CD4-positive, alpha-beta memory T cell (primary cell): ENCODE measurements around the gene ATP8B3. TPM values are rescaled to one million over a fixed set of nuclear protein-coding genes. Genes with fewer than 3 reads are reported as not detected.

Experiments
- CTCF ChIA-PET: fragments of 350-600 bp; sonication (Branson Sonifier 250); formaldehyde crosslinking; loops from one replicate; lab custom pipeline; 2021; ENCODE audit warnings: inconsistent platforms; ENCODE audit not compliant: partially characterized antibody; lab: Charles Lee
- POLR2A ChIA-PET: fragments of 350-600 bp; sonication (Branson Sonifier 250); formaldehyde crosslinking; loops from one replicate; lab custom pipeline; 2021; ENCODE audit not compliant: partially characterized antibody; lab: Charles Lee
- DNase-seq, 5 donors: peaks; one replicate each; pipeline versions ENCODE4 v3.0.0 to v3.0.0-alpha.2; 2020 to 2022; ENCODE audit warnings: mixed read lengths in 1 of 5
- H3K27ac ChIP-seq: one replicate; pipeline ENCODE4 v1.7.0; 2013; ENCODE audit warnings: low read depth, low read length
- H3K27me3 ChIP-seq: 2 replicates; pipeline ENCODE4 v1.7.0; 2013; ENCODE audit warnings: mild to moderate bottlenecking, low read length, moderate library complexity; ENCODE audit not compliant: insufficient read depth
- H3K36me3 ChIP-seq: 2 replicates; pipeline ENCODE4 v1.7.0; 2013; ENCODE audit warnings: mild to moderate bottlenecking, low read length, moderate library complexity; ENCODE audit not compliant: insufficient read depth
- H3K4me1 ChIP-seq: 2 replicates; pipeline ENCODE4 v1.7.0; 2013; ENCODE audit warnings: mild to moderate bottlenecking, low read length, moderate library complexity; ENCODE audit not compliant: insufficient read depth
- H3K4me3 ChIP-seq, 2 donors: one replicate each; pipeline ENCODE4 v1.7.0; 2013; ENCODE audit warnings: low read length in 2 of 2, mild to moderate bottlenecking in 1 of 2
- H3K9me3 ChIP-seq, 2 donors: one replicate each; pipeline ENCODE4 v1.7.0; 2013; ENCODE audit warnings: low read length in 2 of 2, control low read depth in 1 of 2; ENCODE audit not compliant: control insufficient read depth in 1 of 2
- H3K27ac Mint-ChIP-seq, 7 donors: one replicate each; pipeline ENCODE4 v1.8.0; 2020 to 2021; ENCODE audit warnings: mixed read lengths in 7 of 7, mild to moderate bottlenecking in 6 of 7, inconsistent platforms in 3 of 7, moderate library complexity in 3 of 7
- H3K27me3 Mint-ChIP-seq, 2 donors: one replicate each; pipeline ENCODE4 v1.8.0; 2020 to 2021; ENCODE audit warnings: mixed read lengths in 2 of 2
- H3K36me3 Mint-ChIP-seq, 2 donors: one replicate each; pipeline ENCODE4 v1.8.0; 2020 to 2021; ENCODE audit warnings: mixed read lengths in 2 of 2, inconsistent platforms in 1 of 2, mild to moderate bottlenecking in 1 of 2
- H3K4me1 Mint-ChIP-seq, 4 donors: one replicate each; pipeline ENCODE4 v1.8.0; 2020 to 2021; ENCODE audit warnings: mixed read lengths in 4 of 4, mild to moderate bottlenecking in 1 of 4
- H3K4me3 Mint-ChIP-seq, 8 donors: one replicate each; pipeline ENCODE4 v1.8.0; 2020 to 2021; ENCODE audit warnings: mixed read lengths in 8 of 8, mild to moderate bottlenecking in 7 of 8, moderate library complexity in 6 of 8, inconsistent platforms in 3 of 8
- H3K9me3 Mint-ChIP-seq, 8 donors: one replicate each; pipeline ENCODE4 v1.8.0; 2020 to 2021; ENCODE audit warnings: mixed read lengths in 8 of 8, mild to moderate bottlenecking in 5 of 8, inconsistent platforms in 3 of 8, moderate library complexity in 1 of 8
- intact Hi-C: fragments of 100-400 bp; cut with micrococcal nuclease; formaldehyde crosslinking; loops from one replicate; pipeline ENCODE4 v1.15.1; 2023
- polyA plus RNA-seq, 2 donors: library from polyadenylated mRNA; unstranded; fragments of 300-500 nt; fragmentation: Illumina TruSeq; gene quantifications; one replicate each; pipeline ENCODE4 v1.2.3, GENCODE V29; 2021
- total RNA-seq, 2 experiments: library from RNA; stranded (reverse); gene quantifications; one replicate each; pipeline ENCODE4 v1.2.3, GENCODE V29; 2021

The ATP8B3 gene, protein sequence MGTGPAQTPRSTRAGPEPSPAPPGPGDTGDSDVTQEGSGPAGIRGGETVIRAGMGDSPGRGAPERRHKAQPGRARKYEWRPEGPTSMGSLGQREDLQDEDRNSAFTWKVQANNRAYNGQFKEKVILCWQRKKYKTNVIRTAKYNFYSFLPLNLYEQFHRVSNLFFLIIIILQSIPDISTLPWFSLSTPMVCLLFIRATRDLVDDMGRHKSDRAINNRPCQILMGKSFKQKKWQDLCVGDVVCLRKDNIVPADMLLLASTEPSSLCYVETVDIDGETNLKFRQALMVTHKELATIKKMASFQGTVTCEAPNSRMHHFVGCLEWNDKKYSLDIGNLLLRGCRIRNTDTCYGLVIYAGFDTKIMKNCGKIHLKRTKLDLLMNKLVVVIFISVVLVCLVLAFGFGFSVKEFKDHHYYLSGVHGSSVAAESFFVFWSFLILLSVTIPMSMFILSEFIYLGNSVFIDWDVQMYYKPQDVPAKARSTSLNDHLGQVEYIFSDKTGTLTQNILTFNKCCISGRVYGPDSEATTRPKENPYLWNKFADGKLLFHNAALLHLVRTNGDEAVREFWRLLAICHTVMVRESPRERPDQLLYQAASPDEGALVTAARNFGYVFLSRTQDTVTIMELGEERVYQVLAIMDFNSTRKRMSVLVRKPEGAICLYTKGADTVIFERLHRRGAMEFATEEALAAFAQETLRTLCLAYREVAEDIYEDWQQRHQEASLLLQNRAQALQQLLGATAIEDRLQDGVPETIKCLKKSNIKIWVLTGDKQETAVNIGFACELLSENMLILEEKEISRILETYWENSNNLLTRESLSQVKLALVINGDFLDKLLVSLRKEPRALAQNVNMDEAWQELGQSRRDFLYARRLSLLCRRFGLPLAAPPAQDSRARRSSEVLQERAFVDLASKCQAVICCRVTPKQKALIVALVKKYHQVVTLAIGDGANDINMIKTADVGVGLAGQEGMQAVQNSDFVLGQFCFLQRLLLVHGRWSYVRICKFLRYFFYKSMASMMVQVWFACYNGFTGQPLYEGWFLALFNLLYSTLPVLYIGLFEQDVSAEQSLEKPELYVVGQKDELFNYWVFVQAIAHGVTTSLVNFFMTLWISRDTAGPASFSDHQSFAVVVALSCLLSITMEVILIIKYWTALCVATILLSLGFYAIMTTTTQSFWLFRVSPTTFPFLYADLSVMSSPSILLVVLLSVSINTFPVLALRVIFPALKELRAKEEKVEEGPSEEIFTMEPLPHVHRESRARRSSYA (N-terminal part only)
- 1 to 10 TPM; 4.9 to 5.5 TPM for total RNA-seq
- 1 to 10 TPM in 1 of 2 donors, under 1 TPM in 1; 0.73 to 2.3 TPM for polyA plus RNA-seq

DNA sequence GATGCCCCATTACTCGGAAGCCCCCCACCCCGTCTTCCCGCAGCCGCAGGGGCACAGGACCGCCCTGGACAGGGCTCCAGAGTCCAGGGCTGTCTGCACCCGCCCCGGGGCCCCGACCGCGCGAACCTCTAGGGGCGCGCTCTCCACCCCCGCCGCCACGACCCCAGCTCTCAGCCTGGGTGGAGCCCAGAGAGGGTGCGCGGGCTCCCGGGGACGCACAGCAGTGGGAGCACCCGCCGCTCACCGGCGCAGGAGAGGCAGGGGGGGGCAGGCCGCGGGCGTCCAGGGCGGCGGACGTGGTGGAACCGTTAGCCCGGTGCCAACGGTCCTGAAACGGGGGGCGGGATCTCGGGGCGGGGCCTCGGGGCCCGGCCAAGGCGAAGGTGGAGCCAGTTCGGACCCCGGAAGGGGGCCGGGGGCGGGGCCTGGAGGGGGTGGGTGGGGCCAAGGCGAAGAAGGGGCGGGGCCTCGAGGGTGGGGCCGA is at the start of gene ATP8B3:
Gene ATP8B3, minus strand, starts transcription at position 335 of the 484 bp plus-strand sequence. CDS start 540 bp downstream, outside the sequence.
- peaks cover 10 to 15% (median 11%) of the 10 kb centered on the region in 4 donors for H3K4me1 Mint-ChIP-seq
- Histone ChIP-seq H3K27me3 (no peaks in the 10 kb centered on the region), H3K27ac (peak within 1 kb of the TSS; percentile 42), H3K4me3 (peak within 1 kb of the TSS; percentile 73), H3K4me1 (peaks cover 14% of the 10 kb centered on the region), H3K36me3 (peaks cover 7% of the 10 kb centered on the region), H3K9me3 (no peaks in the 10 kb centered on the region)
- intact Hi-C loops = loop anchor here (1.0 to 5.0 kb wide), 6 partner anchors 23 to 220 kb away; partner anchors contain the start of genes MBD3, REXO1 and UQCR11
- ChIA-PET POLR2A (interaction anchor here (1.0 to 1.1 kb wide), 3 partner anchors 14 to 159 kb away, joined by 3 read pairs; partner anchors contain the start of gene TCF3), CTCF (no interaction called here)
- peak within 1 kb of the TSS; percentile 87 to 98 (median 95) for H3K27ac Mint-ChIP-seq
- H3K4me3 Mint-ChIP-seq = peak within 1 kb of the TSS; percentile 86 to 99 (median 96)
- H3K36me3 Mint-ChIP-seq = peaks cover 3 to 14% of the 10 kb centered on the region in 2 donors
- DNase-seq = peak in 2 of 5 donors; percentile 48 to 52
- H3K27me3 Mint-ChIP-seq = no peaks in the 10 kb centered on the region
- H3K9me3 Mint-ChIP-seq = no peaks in the 10 kb centered on the region

DNA sequence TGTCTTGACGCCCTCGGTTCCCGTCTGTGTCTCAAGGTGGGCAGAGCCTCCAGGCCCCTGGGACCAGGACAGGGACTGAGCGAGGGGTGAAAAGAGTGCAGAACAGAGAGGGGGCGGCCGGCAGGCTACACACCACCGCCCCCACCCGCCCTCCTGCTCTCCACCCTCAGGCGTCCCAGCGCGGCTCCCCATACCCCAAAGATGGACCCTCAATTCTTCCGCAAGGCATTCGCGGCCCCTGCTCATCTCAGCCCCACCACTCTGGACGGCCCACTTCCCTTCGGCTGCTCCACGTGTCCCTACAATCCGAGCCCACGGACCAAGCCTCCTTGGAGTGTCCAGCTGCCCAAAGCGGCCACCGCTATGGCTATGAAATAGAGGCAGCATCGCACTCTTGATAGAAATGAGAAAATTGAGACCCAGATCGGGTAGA is 49.5 kb upstream of the ATP8B3 start:
- DNase-seq = no peak
- Histone ChIP-seq H3K9me3 (no peaks in the 10 kb centered on the region), H3K27ac (peak overlapping the region; percentile 81), H3K36me3 (no peaks in the 10 kb centered on the region), H3K4me1 (peaks cover 56% of the 10 kb centered on the region), H3K27me3 (no peaks in the 10 kb centered on the region), H3K4me3 (peak overlapping the region; percentile 57 to 75)
- Mint-ChIP-seq H3K4me1 (peaks cover 14 to 53% (median 29%) of the 10 kb centered on the region in 4 donors), H3K36me3 (peaks cover 0 to 6% of the 10 kb centered on the region in 2 donors), H3K4me3 (peak overlapping the region; percentile 91 to 99 (median 96)), H3K27ac (peak overlapping the region; percentile 96 to 100 (median 98)), H3K9me3 (no peaks in the 10 kb centered on the region), H3K27me3 (no peaks in the 10 kb centered on the region)
- CTCF ChIA-PET = no interaction called here
- intact Hi-C loops = loop anchor here (2.0 to 5.0 kb wide), 3 partner anchors 13 to 1064 kb away; partner anchors contain the start of genes MKNK2, PTBP1 and REXO1
- POLR2A ChIA-PET = interaction anchor here (0.8 kb wide), 1 partner anchor 10 kb away, joined by 3 read pairs; no protein-coding TSS in a partner anchor

DNA sequence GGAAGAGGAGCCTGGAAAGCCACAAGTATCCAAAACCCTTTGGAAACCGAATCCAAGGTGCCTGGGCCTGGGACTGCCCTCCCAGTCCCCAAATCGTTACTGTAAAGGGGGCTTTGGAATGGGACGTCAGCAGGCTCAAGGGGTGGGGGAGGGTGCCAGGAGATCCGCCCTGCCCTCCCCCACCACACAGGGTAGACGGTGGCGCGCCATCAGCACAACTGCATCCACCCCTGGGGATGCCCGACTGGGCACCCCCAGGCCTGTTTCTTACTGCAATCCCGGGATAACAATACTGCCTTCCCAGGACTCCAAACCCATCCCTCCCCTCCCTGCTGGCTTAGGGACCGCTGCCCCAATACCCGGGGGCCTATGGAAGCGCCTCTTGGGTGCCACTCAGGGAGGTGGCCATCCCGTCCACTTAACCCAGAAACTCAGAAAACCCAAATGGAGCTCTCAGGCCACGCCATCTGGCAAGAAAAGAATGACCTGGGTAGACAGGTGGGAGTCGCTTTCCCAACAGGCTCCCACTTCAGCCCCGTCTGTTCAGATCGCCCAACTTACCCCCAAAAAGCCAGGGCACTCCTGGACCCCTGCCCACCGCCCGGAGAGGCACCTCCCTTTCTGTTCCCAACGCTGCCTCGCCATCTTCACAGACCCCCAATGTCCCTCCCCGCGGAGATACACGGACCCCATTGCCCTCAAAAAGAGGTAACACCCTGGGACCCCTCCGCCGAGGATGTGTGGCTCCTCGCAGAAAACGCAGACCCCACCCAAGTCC is 48.9 kb upstream of the ATP8B3 start:
- H3K4me3 ChIP-seq = peak overlapping the region in 1 of 2 donors; percentile 75
- no peaks in the 10 kb centered on the region for H3K27me3 ChIP-seq
- Mint-ChIP-seq H3K36me3 (peaks cover 0 to 6% of the 10 kb centered on the region in 2 donors), H3K27me3 (no peaks in the 10 kb centered on the region), H3K27ac (peak overlapping the region; percentile 75 to 100 (median 96)), H3K9me3 (no peaks in the 10 kb centered on the region), H3K4me3 (peak overlapping the region; percentile 91 to 99 (median 96)), H3K4me1 (peaks cover 16 to 59% (median 32%) of the 10 kb centered on the region in 4 donors)
- H3K27ac ChIP-seq = peak overlapping the region; percentile 81
- H3K4me1 ChIP-seq = peaks cover 62% of the 10 kb centered on the region
- DNase-seq = peak in 1 of 5 donors; percentile 40
- H3K36me3 ChIP-seq = no peaks in the 10 kb centered on the region
- ChIA-PET POLR2A (interaction anchor here (0.8 to 1.1 kb wide), 2 partner anchors 9 to 15 kb away, joined by 3 to 4 read pairs; no protein-coding TSS in a partner anchor), CTCF (no interaction called here)
- no peaks in the 10 kb centered on the region for H3K9me3 ChIP-seq
- intact Hi-C loops = loop anchor here (5.0 kb wide), 2 partner anchors 191 to 1064 kb away; partner anchors contain the start of genes MKNK2 and PTBP1

DNA sequence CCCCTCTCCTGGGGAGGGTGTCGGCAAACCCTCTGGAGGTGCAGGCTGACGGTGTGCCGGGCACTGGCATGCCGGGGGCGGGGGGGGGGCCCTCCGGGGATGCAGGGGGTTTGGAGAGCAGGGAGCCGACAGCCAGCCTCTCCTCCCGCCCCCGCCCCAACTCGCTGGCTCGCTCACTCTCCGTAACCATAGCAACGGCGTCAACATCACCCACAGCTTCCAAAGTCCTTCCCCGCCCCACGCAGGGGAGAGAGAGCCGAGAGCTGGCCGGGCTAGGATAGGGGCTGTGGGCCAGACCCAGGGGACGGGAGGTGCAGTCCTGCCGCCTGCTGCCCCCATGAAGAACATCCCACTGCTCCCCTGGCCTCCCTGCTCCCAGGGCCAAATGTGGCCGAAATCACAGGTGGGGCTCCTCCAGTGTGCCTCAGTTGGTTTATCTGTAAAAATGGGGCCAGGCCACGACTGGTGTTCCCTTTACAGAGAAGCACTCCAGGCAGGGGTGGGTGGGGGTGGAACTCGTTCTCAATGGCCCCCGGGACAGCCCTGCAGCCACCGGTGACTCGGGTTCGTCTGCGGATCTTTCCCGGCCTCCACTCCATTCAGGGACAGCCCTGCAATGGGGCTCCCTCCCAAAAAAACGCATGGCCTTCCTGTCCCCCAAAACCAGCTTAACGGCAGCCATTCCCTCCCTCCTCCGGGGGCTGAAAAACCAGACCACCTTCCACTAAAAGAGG is 48.1 kb upstream of the ATP8B3 start:
- Histone ChIP-seq H3K36me3 (no peaks in the 10 kb centered on the region), H3K4me1 (peaks cover 70% of the 10 kb centered on the region), H3K27ac (peak overlapping the region; percentile 59), H3K27me3 (no peaks in the 10 kb centered on the region), H3K9me3 (no peaks in the 10 kb centered on the region), H3K4me3 (no peak overlapping the region)
- CTCF ChIA-PET = no interaction called here
- peak; percentile 72 to 84 (median 76) for DNase-seq
- intact Hi-C loops = loop anchor here (5.0 kb wide), 2 partner anchors 192 to 1063 kb away; partner anchors contain the start of genes MKNK2 and PTBP1
- peak overlapping the region; percentile 86 to 99 (median 94) for H3K27ac Mint-ChIP-seq
- peaks cover 16 to 67% (median 36%) of the 10 kb centered on the region in 4 donors for H3K4me1 Mint-ChIP-seq
- peak overlapping the region in 6 of 8 donors; percentile 39 to 96 (median 56) for H3K4me3 Mint-ChIP-seq
- POLR2A ChIA-PET = interaction anchor here (0.6 to 1.1 kb wide), 4 partner anchors 16 to 36 kb away, joined by 3 to 4 read pairs (median 3); partner anchors contain the start of gene ABHD17A
- no peaks in the 10 kb centered on the region for H3K27me3 Mint-ChIP-seq
- H3K36me3 Mint-ChIP-seq = peaks cover 0 to 6% of the 10 kb centered on the region in 2 donors
- peaks cover 0 to 2% (median 0%) of the 10 kb centered on the region in 8 donors for H3K9me3 Mint-ChIP-seq

DNA sequence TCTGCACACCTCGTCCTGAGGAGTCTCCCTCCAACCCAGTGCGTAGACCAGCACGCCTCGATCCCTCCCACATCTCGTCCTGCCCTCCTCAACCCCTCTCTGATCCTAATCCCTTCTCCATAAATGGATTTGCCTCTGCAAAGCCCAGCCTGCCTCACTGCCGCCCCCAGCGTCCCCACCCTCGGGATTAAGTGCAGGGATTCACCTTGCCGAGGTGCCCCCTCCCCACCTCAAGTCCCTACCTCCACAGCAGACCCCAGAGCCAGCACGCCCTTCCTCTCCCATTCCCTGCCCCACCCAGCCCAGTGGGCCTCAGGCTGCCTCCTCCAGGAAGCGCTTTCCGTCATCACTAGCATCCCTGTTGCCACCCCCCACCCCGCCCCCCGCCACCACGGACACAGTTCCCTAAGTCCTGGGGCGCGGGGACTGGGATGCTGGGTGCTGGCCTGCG is 47.3 kb upstream of the ATP8B3 start:
- H3K27ac Mint-ChIP-seq = peak overlapping the region; percentile 83 to 99 (median 91)
- H3K27me3 Mint-ChIP-seq = no peaks in the 10 kb centered on the region
- intact Hi-C loops = no loop called here

More for the DNA sequence above, 47.3 kb upstream of the ATP8B3 start:
- no peak for DNase-seq
- ChIA-PET CTCF (interaction anchor here (1.3 kb wide), 1 partner anchor 10 kb away, joined by 4 read pairs; the partner anchor contains the start of gene REXO1), POLR2A (interaction anchor here (0.6 to 5.1 kb wide), 3 partner anchors 24 to 1944 kb away, joined by 3 to 41 read pairs (median 3); partner anchors contain the start of gene ABHD17A)
- H3K4me1 Mint-ChIP-seq = peaks cover 21 to 73% (median 44%) of the 10 kb centered on the region in 4 donors
- H3K36me3 Mint-ChIP-seq = peaks cover 0 to 8% of the 10 kb centered on the region in 2 donors
- Histone ChIP-seq H3K36me3 (no peaks in the 10 kb centered on the region), H3K4me3 (no peak overlapping the region), H3K27ac (peak overlapping the region; percentile 59), H3K4me1 (peaks cover 74% of the 10 kb centered on the region), H3K9me3 (no peaks in the 10 kb centered on the region), H3K27me3 (no peaks in the 10 kb centered on the region)
- H3K4me3 Mint-ChIP-seq = peak overlapping the region in 4 of 8 donors; percentile 43 to 70 (median 56)
- peaks cover 0 to 2% (median 0%) of the 10 kb centered on the region in 8 donors for H3K9me3 Mint-ChIP-seq
